Mesendoderm (in vitro differentiated cells): Measurements from ENCODE around the gene RXRA.

Experiments used
- DNase-seq: peaks from one replicate; pipeline ENCODE4 v3.0.0; 2013
- H2AK5ac ChIP-seq: 2 replicates; pipeline ENCODE4 v1.6.1; 2013; ENCODE audit warnings: low read length, inconsistent platforms
- H2BK120ac ChIP-seq: 2 replicates; pipeline ENCODE4 v1.6.1; 2013; ENCODE audit warnings: low read depth, mild to moderate bottlenecking, low read length, moderate library complexity, mixed read lengths
- H2BK15ac ChIP-seq: replicated peaks from 2 replicates; pipeline ENCODE4 v1.6.1; 2013; ENCODE audit warnings: low read depth, mild to moderate bottlenecking, moderate library complexity
- H2BK5ac ChIP-seq: 2 replicates; pipeline ENCODE4 v1.6.1; 2013; ENCODE audit warnings: low read length, inconsistent platforms
- H3K18ac ChIP-seq: 2 replicates; pipeline ENCODE4 v1.6.1; 2013; ENCODE audit warnings: mild to moderate bottlenecking, low read length, mixed read lengths
- H3K23ac ChIP-seq: one replicate; pipeline ENCODE4 v1.6.1; 2013; ENCODE audit warnings: low read length
- H3K27ac ChIP-seq: 2 replicates; pipeline ENCODE4 v1.5.1; 2013; ENCODE audit warnings: low read depth, mild to moderate bottlenecking, inconsistent platforms, low read length, moderate library complexity
- H3K27me3 ChIP-seq: 2 replicates; pipeline ENCODE4 v1.6.1; 2013; ENCODE audit warnings: low read length, control low read depth, mild to moderate bottlenecking, inconsistent platforms; ENCODE audit not compliant: insufficient read depth, poor library complexity
- H3K36me3 ChIP-seq: 2 replicates; pipeline ENCODE4 v1.6.1; 2013; ENCODE audit warnings: low read length, inconsistent platforms; ENCODE audit not compliant: control insufficient read depth, insufficient read depth
- H3K4ac ChIP-seq: one replicate; pipeline ENCODE4 v1.6.1; 2013; ENCODE audit warnings: low read depth, mild to moderate bottlenecking, low read length, moderate library complexity
- H3K4me1 ChIP-seq: 2 replicates; pipeline ENCODE4 v1.6.1; 2013; ENCODE audit warnings: low read depth, low read length, inconsistent platforms; ENCODE audit not compliant: control insufficient read depth
- H3K4me2 ChIP-seq: 2 replicates; pipeline ENCODE4 v1.6.1; 2013; ENCODE audit warnings: low read length
- H3K4me3 ChIP-seq: 2 replicates; pipeline ENCODE4 v1.5.1; 2013; ENCODE audit warnings: mild to moderate bottlenecking, low read length
- H3K56ac ChIP-seq: one replicate; pipeline ENCODE4 v1.6.1; 2013; ENCODE audit warnings: low read length
- H3K79me1 ChIP-seq: 2 replicates; pipeline ENCODE4 v1.6.1; 2013; ENCODE audit warnings: low read length, inconsistent platforms
- H3K79me2 ChIP-seq: 2 replicates; pipeline ENCODE4 v1.6.1; 2013; ENCODE audit warnings: mild to moderate bottlenecking, low read length; ENCODE audit not compliant: control insufficient read depth, insufficient read depth
- H3K9ac ChIP-seq: 2 replicates; pipeline ENCODE4 v1.6.1; 2013; ENCODE audit warnings: low read length, inconsistent platforms
- H4K5ac ChIP-seq: one replicate; pipeline ENCODE4 v1.6.1; 2013; ENCODE audit warnings: low read length
- H4K8ac ChIP-seq: one replicate; pipeline ENCODE4 v1.6.1; 2013; ENCODE audit warnings: low read depth, mild to moderate bottlenecking, control low read depth, low read length, moderate library complexity
- WGBS: extraction: QIAGEN DNeasy Blood & Tissue Kit; methylation state at CpG from one replicate; pipeline ENCODE4 v1.1.7; 2013; ENCODE audit warnings: low lambda C conversion rate, missing lambda C conversion rate; ENCODE audit not compliant: insufficient coverage; ENCODE audit errors: extremely low coverage; 5-methylcytosine and 5-hydroxymethylcytosine counted together

Gene RXRA

GRCh38 chr9:134345737-134346136 is 19.5 kb downstream of the RXRA start:
- Histone ChIP-seq H4K5ac (no peak overlapping the region), H3K56ac (no peak overlapping the region), H3K79me1 (peaks cover 38% of the 10 kb centered on the region), H3K23ac (no peak overlapping the region), H2AK5ac (no peak overlapping the region), H3K18ac (no peak overlapping the region), H3K4me1 (no peaks in the 10 kb centered on the region), H4K8ac (no peak overlapping the region), H3K4me3 (no peak overlapping the region), H2BK5ac (no peak overlapping the region), H3K4me2 (no peak overlapping the region), H3K79me2 (peaks cover 30% of the 10 kb centered on the region), H3K36me3 (no peaks in the 10 kb centered on the region), H3K9ac (no peak overlapping the region), H2BK120ac (no peak overlapping the region), H2BK15ac (no peak overlapping the region), H3K4ac (no peak overlapping the region), H3K27me3 (no peaks in the 10 kb centered on the region), H3K27ac (no peak overlapping the region)
- no peak for DNase-seq
- no CpG with 5 or more reads among the region's 12 CpGs for WGBS

GRCh38 chr9:134346151-134346550 is 19.9 kb downstream of the RXRA start:
- no peak overlapping the region for H3K18ac ChIP-seq
- no peak overlapping the region for H3K56ac ChIP-seq
- WGBS: no CpG with 5 or more reads among the region's 14 CpGs
- H2BK120ac ChIP-seq: no peak overlapping the region
- no peaks in the 10 kb centered on the region for H3K4me1 ChIP-seq
- no peak overlapping the region for H3K9ac ChIP-seq
- H3K27me3 ChIP-seq: no peaks in the 10 kb centered on the region
- H2BK5ac ChIP-seq: no peak overlapping the region
- no peak overlapping the region for H3K27ac ChIP-seq
- no peak for DNase-seq
- no peaks in the 10 kb centered on the region for H3K36me3 ChIP-seq
- H3K23ac ChIP-seq: no peak overlapping the region
- H4K5ac ChIP-seq: no peak overlapping the region
- H3K79me2 ChIP-seq: peaks cover 30% of the 10 kb centered on the region
- H3K79me1 ChIP-seq: peaks cover 36% of the 10 kb centered on the region
- H3K4me2 ChIP-seq: no peak overlapping the region
- H3K4ac ChIP-seq: no peak overlapping the region
- H3K4me3 ChIP-seq: no peak overlapping the region
- H2AK5ac ChIP-seq: no peak overlapping the region
- H4K8ac ChIP-seq: no peak overlapping the region
- no peak overlapping the region for H2BK15ac ChIP-seq

GRCh38 chr9:134346840-134347583 is 20.8 kb downstream of the RXRA start:
- Histone ChIP-seq H3K4me2 (no peak overlapping the region), H3K36me3 (no peaks in the 10 kb centered on the region), H3K27ac (no peak overlapping the region), H3K9ac (no peak overlapping the region), H2BK120ac (no peak overlapping the region), H3K79me2 (peaks cover 27% of the 10 kb centered on the region), H3K23ac (no peak overlapping the region), H3K18ac (no peak overlapping the region), H3K4ac (no peak overlapping the region), H3K4me1 (no peaks in the 10 kb centered on the region), H2BK15ac (no peak overlapping the region), H3K27me3 (no peaks in the 10 kb centered on the region), H3K79me1 (peaks cover 40% of the 10 kb centered on the region), H3K56ac (no peak overlapping the region), H4K5ac (no peak overlapping the region), H2AK5ac (no peak overlapping the region), H2BK5ac (no peak overlapping the region), H3K4me3 (no peak overlapping the region), H4K8ac (no peak overlapping the region)
- DNase-seq: no peak
- WGBS: no CpG with 5 or more reads among the region's 21 CpGs

- Histone ChIP-seq H2AK5ac (no peak overlapping the region), H3K36me3 (no peaks in the 10 kb centered on the region), H2BK5ac (no peak overlapping the region), H3K18ac (no peak overlapping the region), H3K9ac (no peak overlapping the region), H3K79me1 (peaks cover 40% of the 10 kb centered on the region), H3K4me3 (no peak overlapping the region), H4K8ac (no peak overlapping the region), H3K56ac (no peak overlapping the region), H3K23ac (no peak overlapping the region), H3K4ac (no peak overlapping the region), H4K5ac (no peak overlapping the region), H3K27ac (no peak overlapping the region), H3K79me2 (peaks cover 27% of the 10 kb centered on the region), H3K27me3 (no peaks in the 10 kb centered on the region), H2BK15ac (no peak overlapping the region), H3K4me1 (no peaks in the 10 kb centered on the region), H2BK120ac (no peak overlapping the region), H3K4me2 (no peak overlapping the region)
- WGBS: no CpG with 5 or more reads among the region's 10 CpGs
- DNase-seq: no peak
Observed at GRCh38 chr9:134347996-134348395, 21.7 kb downstream of the RXRA start.

GRCh38 chr9:134348404-134349155 is 22.3 kb downstream of the RXRA start:
- H3K79me1 ChIP-seq: peaks cover 39% of the 10 kb centered on the region
- H3K4me2 ChIP-seq: no peak overlapping the region
- H3K4ac ChIP-seq: no peak overlapping the region
- H3K23ac ChIP-seq: no peak overlapping the region
- H2BK15ac ChIP-seq: no peak overlapping the region
- no peaks in the 10 kb centered on the region for H3K4me1 ChIP-seq
- H4K5ac ChIP-seq: no peak overlapping the region
- no peak overlapping the region for H3K18ac ChIP-seq
- no CpG with 5 or more reads among the region's 30 CpGs for WGBS
- no peak overlapping the region for H3K27ac ChIP-seq
- no peak overlapping the region for H3K4me3 ChIP-seq
- H3K36me3 ChIP-seq: no peaks in the 10 kb centered on the region
- H3K9ac ChIP-seq: no peak overlapping the region
- H4K8ac ChIP-seq: no peak overlapping the region
- H3K27me3 ChIP-seq: no peaks in the 10 kb centered on the region
- DNase-seq: no peak
- H3K79me2 ChIP-seq: peaks cover 29% of the 10 kb centered on the region
- H2BK120ac ChIP-seq: no peak overlapping the region
- no peak overlapping the region for H3K56ac ChIP-seq
- no peak overlapping the region for H2BK5ac ChIP-seq
- no peak overlapping the region for H2AK5ac ChIP-seq
